ENCODE measurements around the gene SLF2. TPM values are rescaled to one million over a fixed set of nuclear protein-coding genes. Genes with fewer than 3 reads are reported as not detected.

SLF2 gene
- total RNA-seq, 1 experiment from 2014 or later: 14.3 TPM

- TF ChIP-seq FOXP4 (CRISPR knock-in tag; IDR thresholded peaks at IDR 0.05) (0 out of 2 replicates have a peak, but pooled peaks have one; percentile 53), GABPB1 (CRISPR knock-in tag; IDR thresholded peaks at IDR 0.05) (peak; percentile 93), ZNF396 (CRISPR knock-in tag; IDR thresholded peaks at IDR 0.05; ENCODE audit: borderline replicate concordance) (no peak), GTF2I (CRISPR knock-in tag; conservative IDR thresholded peaks at IDR 0.05) (no peak), TP53 (CRISPR knock-in tag; IDR thresholded peaks at IDR 0.05) (0 out of 2 replicates have a peak, but pooled peaks have one; percentile 25), AFF4 (CRISPR knock-in tag; IDR thresholded peaks at IDR 0.05; ENCODE audit: borderline replicate concordance) (0 out of 2 replicates have a peak, but pooled peaks have one; percentile 37), ZSCAN18 (CRISPR knock-in tag; IDR thresholded peaks at IDR 0.05) (no peak), ATF1 (CRISPR knock-in tag; IDR thresholded peaks at IDR 0.05) (0 out of 2 replicates have a peak, but pooled peaks have one; percentile 36), OVOL2 (CRISPR knock-in tag; IDR thresholded peaks at IDR 0.05; ENCODE audit: borderline replicate concordance) (no peak), E2F1 (CRISPR knock-in tag; IDR thresholded peaks at IDR 0.05) (no peak), USF1 (CRISPR knock-in tag; IDR thresholded peaks at IDR 0.05) (no peak; the same call in 1 of the 2 replicates), KAT7 (CRISPR knock-in tag; IDR thresholded peaks at IDR 0.05; ENCODE audit: borderline replicate concordance) (no peak), ARID4B (CRISPR knock-in tag; IDR thresholded peaks at IDR 0.05; ENCODE audit: borderline replicate concordance) (peak; percentile 89; the same call in 1 of the 2 replicates), PRRX2 (CRISPR knock-in tag; IDR thresholded peaks at IDR 0.05) (no peak), GRHL2 (CRISPR knock-in tag; IDR thresholded peaks at IDR 0.05; ENCODE audit: insufficient replicate concordance, severe bottlenecking) (no peak), ATF6 (CRISPR knock-in tag; IDR thresholded peaks at IDR 0.05) (no peak), ESRRA (CRISPR knock-in tag; IDR thresholded peaks at IDR 0.05; ENCODE audit: borderline replicate concordance) (0 out of 2 replicates have a peak, but pooled peaks have one; percentile 27), TCF7 (CRISPR knock-in tag; IDR thresholded peaks at IDR 0.05; ENCODE audit: low read depth) (no peak)
Observed at GRCh38 chr10:100986952-100987684, 74.4 kb downstream of the SLF2 start, which contains the start of the genes MRPL43 and TWNK (continued).

Data from WTC11 (cell line).